ENCODE measurements around the gene HECTD1.

GRCh38 chr14:31090883-31091764 is 116.5 kb downstream of the HECTD1 start:
- no peak for TF ChIP-seq CBFA2T3 (IDR thresholded peaks at IDR 0.05)
- no peak for TF ChIP-seq PATZ1 (CRISPR knock-in tag; IDR thresholded peaks at IDR 0.05; ENCODE audit: borderline replicate concordance)
- TF ChIP-seq, protein P1, sequence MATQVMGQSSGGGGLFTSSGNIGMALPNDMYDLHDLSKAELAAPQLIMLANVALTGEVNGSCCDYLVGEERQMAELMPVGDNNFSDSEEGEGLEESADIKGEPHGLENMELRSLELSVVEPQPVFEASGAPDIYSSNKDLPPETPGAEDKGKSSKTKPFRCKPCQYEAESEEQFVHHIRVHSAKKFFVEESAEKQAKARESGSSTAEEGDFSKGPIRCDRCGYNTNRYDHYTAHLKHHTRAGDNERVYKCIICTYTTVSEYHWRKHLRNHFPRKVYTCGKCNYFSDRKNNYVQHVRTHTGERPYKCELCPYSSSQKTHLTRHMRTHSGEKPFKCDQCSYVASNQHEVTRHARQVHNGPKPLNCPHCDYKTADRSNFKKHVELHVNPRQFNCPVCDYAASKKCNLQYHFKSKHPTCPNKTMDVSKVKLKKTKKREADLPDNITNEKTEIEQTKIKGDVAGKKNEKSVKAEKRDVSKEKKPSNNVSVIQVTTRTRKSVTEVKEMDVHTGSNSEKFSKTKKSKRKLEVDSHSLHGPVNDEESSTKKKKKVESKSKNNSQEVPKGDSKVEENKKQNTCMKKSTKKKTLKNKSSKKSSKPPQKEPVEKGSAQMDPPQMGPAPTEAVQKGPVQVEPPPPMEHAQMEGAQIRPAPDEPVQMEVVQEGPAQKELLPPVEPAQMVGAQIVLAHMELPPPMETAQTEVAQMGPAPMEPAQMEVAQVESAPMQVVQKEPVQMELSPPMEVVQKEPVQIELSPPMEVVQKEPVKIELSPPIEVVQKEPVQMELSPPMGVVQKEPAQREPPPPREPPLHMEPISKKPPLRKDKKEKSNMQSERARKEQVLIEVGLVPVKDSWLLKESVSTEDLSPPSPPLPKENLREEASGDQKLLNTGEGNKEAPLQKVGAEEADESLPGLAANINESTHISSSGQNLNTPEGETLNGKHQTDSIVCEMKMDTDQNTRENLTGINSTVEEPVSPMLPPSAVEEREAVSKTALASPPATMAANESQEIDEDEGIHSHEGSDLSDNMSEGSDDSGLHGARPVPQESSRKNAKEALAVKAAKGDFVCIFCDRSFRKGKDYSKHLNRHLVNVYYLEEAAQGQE (IDR thresholded peaks at IDR 0.05; ENCODE audit: borderline replicate concordance): no peak
- TF ChIP-seq, protein P1 (CRISPR knock-in tag; IDR thresholded peaks at IDR 0.05; ENCODE audit: low read depth): no peak

Data from K562 (cell line).